IMR-90 (cell line): ENCODE data around the gene SOX30. TPM values are rescaled to one million over a fixed set of nuclear protein-coding genes. Genes with fewer than 3 reads are reported as not detected.

Source experiments
- ATAC-seq: fragments of 200-7000 bp; cut with Tn5 transposase; 2 replicates; pipeline ENCODE4 v1.9.1; 2020; ENCODE audit warnings: low read depth, mild to moderate bottlenecking, moderate library complexity
- BruUV-seq: library from RNA; stranded (reverse); fragments of 400-500 nt; replicated peaks from 2 replicates; lab custom pipeline; 2021; lab: Mats Ljungman, UMichigan
- CTCF ChIA-PET: fragments of 300-600 bp; formaldehyde crosslinking; extraction: SDS; loops from one replicate; lab custom pipeline; 2021; ENCODE audit warnings: antibody characterized with exemption; lab: Yijun Ruan, JAX
- POLR2A ChIA-PET: fragments of 300-600 bp; sonication (Branson Sonifier 250); formaldehyde crosslinking; loops from one replicate; lab custom pipeline; 2022; ENCODE audit warnings: antibody characterized with exemption; ENCODE audit not compliant: unreplicated experiment; lab: Charles Lee
- DNase-seq: peaks from one replicate; pipeline ENCODE4 v3.0.0; 2013
- H2AFZ ChIP-seq: replicated peaks from 2 replicates; pipeline ENCODE3; 2013; ENCODE audit warnings: low read length, mild to moderate bottlenecking; ENCODE audit not compliant: poor library complexity
- H2AK5ac ChIP-seq: 2 replicates; pipeline ENCODE4 v1.6.1; 2013; ENCODE audit warnings: low read depth, low read length, inconsistent platforms
- H2AK9ac ChIP-seq: replicated peaks from 2 replicates; pipeline ENCODE3; 2013; ENCODE audit warnings: mild to moderate bottlenecking, low read depth, low read length, moderate library complexity; ENCODE audit not compliant: poor library complexity
- H2BK120ac ChIP-seq: 2 replicates; pipeline ENCODE4 v1.6.1; 2013; ENCODE audit warnings: low read depth, low read length, inconsistent platforms
- H2BK15ac ChIP-seq: 3 replicates; pipeline ENCODE4 v1.6.1; 2013; ENCODE audit warnings: low read depth, low read length, inconsistent platforms
- H2BK20ac ChIP-seq: 2 replicates; pipeline ENCODE4 v1.6.1; 2013; ENCODE audit warnings: low read depth, mild to moderate bottlenecking, inconsistent platforms, low read length, moderate library complexity
- H2BK5ac ChIP-seq: 2 replicates; pipeline ENCODE4 v1.6.1; 2013; ENCODE audit warnings: mild to moderate bottlenecking, low read depth, low read length, inconsistent platforms; ENCODE audit not compliant: poor library complexity, severe bottlenecking
- H3K14ac ChIP-seq: replicated peaks from 2 replicates; pipeline ENCODE4 v1.6.1; 2013; ENCODE audit warnings: low read depth, low read length, inconsistent platforms
- H3K18ac ChIP-seq: 2 replicates; pipeline ENCODE4 v1.6.1; 2013; ENCODE audit warnings: low read depth, low read length, control low read depth
- H3K23ac ChIP-seq: 2 replicates; pipeline ENCODE4 v1.6.1; 2013; ENCODE audit warnings: low read depth, low read length, inconsistent platforms
- H3K27ac ChIP-seq: 2 replicates; pipeline ENCODE4 v1.5.1; 2013; ENCODE audit warnings: mild to moderate bottlenecking, control low read depth, low read length; ENCODE audit not compliant: insufficient read depth
- H3K27me3 ChIP-seq: 2 replicates; pipeline ENCODE4 v1.6.1; 2013; ENCODE audit warnings: low read length; ENCODE audit not compliant: control insufficient read depth, insufficient read depth
- H3K36me3 ChIP-seq: 2 replicates; pipeline ENCODE4 v1.6.1; 2013; ENCODE audit warnings: low read length, mixed read lengths; ENCODE audit not compliant: control insufficient read depth, insufficient read depth
- H3K4ac ChIP-seq: 2 replicates; pipeline ENCODE4 v1.6.1; 2013; ENCODE audit warnings: low read depth, low read length, inconsistent platforms
- H3K4me1 ChIP-seq: 2 replicates; pipeline ENCODE4 v1.6.1; 2013; ENCODE audit warnings: low read length, mixed read lengths; ENCODE audit not compliant: control insufficient read depth, insufficient read depth
- H3K4me2 ChIP-seq: 2 replicates; pipeline ENCODE4 v1.6.1; 2013; ENCODE audit warnings: low read depth, mild to moderate bottlenecking, control low read depth, low read length, moderate library complexity
- H3K4me3 ChIP-seq: 2 replicates; pipeline ENCODE4 v1.5.1; 2013; ENCODE audit warnings: low read depth, mild to moderate bottlenecking, control low read depth, low read length, moderate library complexity; ENCODE audit not compliant: insufficient read depth
- H3K56ac ChIP-seq: 2 replicates; pipeline ENCODE4 v1.6.1; 2013; ENCODE audit warnings: low read length, inconsistent platforms; ENCODE audit not compliant: insufficient read depth; ENCODE audit errors: extremely low read depth
- H3K79me1 ChIP-seq, 2 experiments: 2 replicates each; pipeline ENCODE4 v1.6.1; 2013; ENCODE audit warnings: low read length in 2 of 2, inconsistent platforms in 1 of 2, low read depth in 1 of 2
- H3K9ac ChIP-seq: 2 replicates; pipeline ENCODE4 v1.6.1; 2013; ENCODE audit warnings: low read depth, low read length, control low read depth
- H3K9me1 ChIP-seq: 2 replicates; pipeline ENCODE4 v1.6.1; 2013; ENCODE audit warnings: low read length, inconsistent platforms; ENCODE audit not compliant: insufficient read depth
- H3K9me3 ChIP-seq: 2 replicates; pipeline ENCODE4 v1.6.1; 2013; ENCODE audit warnings: low read length; ENCODE audit not compliant: control insufficient read depth, insufficient read depth
- H4K20me1 ChIP-seq: 2 replicates; pipeline ENCODE4 v1.6.1; 2013; ENCODE audit warnings: low read length, inconsistent platforms; ENCODE audit not compliant: insufficient read depth
- H4K5ac ChIP-seq: 2 replicates; pipeline ENCODE4 v1.6.1; 2013; ENCODE audit warnings: mild to moderate bottlenecking, low read depth, low read length, control low read depth
- H4K8ac ChIP-seq, 2 experiments: 2 replicates each; pipeline ENCODE4 v1.6.1; 2013; ENCODE audit warnings: low read depth in 2 of 2, low read length in 2 of 2, control low read depth in 1 of 2, inconsistent platforms in 1 of 2
- H4K91ac ChIP-seq: 2 replicates; pipeline ENCODE4 v1.6.1; 2013; ENCODE audit warnings: low read depth, low read length, inconsistent platforms; ENCODE audit not compliant: insufficient read depth
- BHLHE40 ChIP-seq: fragments of 150-350 bp; IDR thresholded peaks from 2 replicates; pipeline ENCODE4 v1.6.1; 2016; ENCODE audit warnings: mild to moderate bottlenecking, low read depth, low read length
- CEBPB ChIP-seq: IDR thresholded peaks from 2 replicates; pipeline ENCODE4 v1.6.1; 2012; ENCODE audit warnings: low read depth, low read length, improper control_type of control experiment
- CHD1 ChIP-seq: IDR thresholded peaks from 2 replicates; pipeline ENCODE4 v1.6.1; 2012; ENCODE audit warnings: low read depth, low read length, improper control_type of control experiment
- MAFK ChIP-seq: IDR thresholded peaks from 2 replicates; pipeline ENCODE4 v1.6.1; 2012; ENCODE audit warnings: low read depth, low read length, improper control_type of control experiment
- MAZ ChIP-seq: IDR thresholded peaks from 2 replicates; pipeline ENCODE4 v1.6.1; 2012; ENCODE audit warnings: low read depth, mild to moderate bottlenecking, low read length, improper control_type of control experiment, moderate library complexity, borderline replicate concordance
- MXI1 ChIP-seq: IDR thresholded peaks from 2 replicates; pipeline ENCODE4 v1.6.1; 2012; ENCODE audit warnings: low read depth, mild to moderate bottlenecking, low read length, moderate library complexity, borderline replicate concordance
- NFE2L2 ChIP-seq: fragments of 150-350 bp; IDR thresholded peaks from 2 replicates; pipeline ENCODE4 v1.6.1; 2016; ENCODE audit warnings: low read depth, mild to moderate bottlenecking, low read length
- RCOR1 ChIP-seq: IDR thresholded peaks from 2 replicates; pipeline ENCODE4 v1.6.1; 2012; ENCODE audit warnings: mild to moderate bottlenecking, low read length, improper control_type of control experiment; ENCODE audit not compliant: insufficient replicate concordance
- SMC3 ChIP-seq: fragments of 150-350 bp; IDR thresholded peaks from 2 replicates; pipeline ENCODE4 v1.6.1; 2016; ENCODE audit warnings: low read depth, mild to moderate bottlenecking, antibody characterized with exemption, low read length, moderate library complexity
- WGBS, 2 experiments: methylation state at CpG; one replicate each; pipeline versions ENCODE4 v1.1.5 to v1.1.7; 2013; ENCODE audit warnings: missing lambda C conversion rate in 2 of 2; ENCODE audit not compliant: insufficient read length in 1 of 2; ENCODE audit errors: extremely low coverage in 2 of 2; 5-methylcytosine and 5-hydroxymethylcytosine counted together
- dilution Hi-C: fragments of 300-500 bp; cut with HindIII; formaldehyde crosslinking; loops from one replicate; pipeline ENCODE4 v1.14.3; 2018; ENCODE audit warnings: low sequenced_read_pairs; ENCODE audit not compliant: unreplicated experiment
- in situ Hi-C: fragments of 300-500 bp; cut with MboI; formaldehyde crosslinking; loops from 3 replicates; pipeline ENCODE4 v1.14.3; 2019; ENCODE audit warnings: low sequenced_read_pairs, inconsistent platforms, mixed read lengths
- intact Hi-C: fragments of 100-400 bp; cut with micrococcal nuclease; formaldehyde crosslinking; loops from 2 replicates; pipeline ENCODE4 v1.10.0; 2022
- polyA plus RNA-seq, 3 experiments: library from polyadenylated mRNA; depleted of rRNA; stranded (reverse); fragments of >200 nt; gene quantifications; 2 replicates each; pipeline ENCODE4 v1.2.3, GENCODE V29; 2012; ENCODE audit warnings: low replicate concordance in 1 of 3
- total RNA-seq: library from RNA; depleted of rRNA; stranded (reverse); fragments of >200 nt; gene quantifications from 2 replicates; pipeline ENCODE4 v1.2.3, GENCODE V29; 2012
- TF ChIP-seq, protein P1 (sequence below): fragments of 150-350 bp; IDR thresholded peaks from 2 replicates; pipeline ENCODE4 v1.6.1; 2017; ENCODE audit warnings: mild to moderate bottlenecking, antibody characterized with exemption, low read length, low read depth
- TF ChIP-seq, protein P2 (sequence below): fragments of 150-350 bp; IDR thresholded peaks from 2 replicates; pipeline ENCODE4 v1.6.1; 2016; ENCODE audit warnings: low read depth, mild to moderate bottlenecking, low read length, moderate library complexity, borderline replicate concordance

SOX30 gene
- total and polyA plus RNA-seq, 2 of the 4 experiments (the other 2 are of a cell fraction), result not detected

DNA sequence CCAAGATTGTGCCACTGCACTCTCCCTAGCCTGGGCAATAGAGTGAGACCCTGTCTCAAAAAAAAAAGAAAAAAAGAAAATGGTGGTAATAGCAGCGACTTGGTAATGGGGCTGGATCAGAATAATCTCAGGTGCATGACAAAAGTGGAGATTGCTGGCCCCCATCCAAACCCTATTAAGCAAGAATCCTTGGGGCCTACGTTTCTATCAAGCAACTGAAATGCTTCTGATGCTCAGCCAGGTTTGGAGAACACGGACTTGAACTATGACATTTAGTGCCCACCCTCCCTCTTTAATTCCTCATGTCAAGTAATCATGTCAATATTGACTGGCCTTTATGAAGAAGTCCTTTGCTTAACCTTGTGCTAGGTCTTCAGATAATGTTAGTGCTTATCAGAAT is 25.7 kb upstream of the SOX30 start:
- Histone ChIP-seq H4K91ac (no peak overlapping the region), H2BK15ac (no peak overlapping the region), H3K4ac (no peak overlapping the region), H3K9me3 (no peaks in the 10 kb centered on the region), H3K36me3 (no peaks in the 10 kb centered on the region), H4K5ac (no peak overlapping the region), H3K56ac (no peak overlapping the region), H2AK5ac (no peak overlapping the region), H4K8ac (no peak overlapping the region), H3K4me2 (no peak overlapping the region), H3K14ac (no peak overlapping the region), H3K9ac (no peak overlapping the region), H2BK120ac (no peak overlapping the region), H3K9me1 (no peaks in the 10 kb centered on the region), H2BK5ac (no peak overlapping the region), H3K27me3 (no peaks in the 10 kb centered on the region), H4K20me1 (no peaks in the 10 kb centered on the region), H3K27ac (no peak overlapping the region), H3K18ac (no peak overlapping the region), H3K79me1 (no peaks in the 10 kb centered on the region), H3K4me3 (no peak overlapping the region), H2BK20ac (no peak overlapping the region), H2AK9ac (no peak overlapping the region), H2AFZ (no peak overlapping the region), H3K4me1 (no peaks in the 10 kb centered on the region), H3K23ac (no peak overlapping the region)
- ChIA-PET POLR2A (no interaction called here), CTCF (no interaction called here)
- intact Hi-C loops, result no loop called here
- ATAC-seq (no peak), DNase-seq (no peak)
- no TSS peak for BruUV-seq
- no peak for TF ChIP-seq MAFK
- no peak for TF ChIP-seq CHD1
- TF ChIP-seq, protein P1, sequence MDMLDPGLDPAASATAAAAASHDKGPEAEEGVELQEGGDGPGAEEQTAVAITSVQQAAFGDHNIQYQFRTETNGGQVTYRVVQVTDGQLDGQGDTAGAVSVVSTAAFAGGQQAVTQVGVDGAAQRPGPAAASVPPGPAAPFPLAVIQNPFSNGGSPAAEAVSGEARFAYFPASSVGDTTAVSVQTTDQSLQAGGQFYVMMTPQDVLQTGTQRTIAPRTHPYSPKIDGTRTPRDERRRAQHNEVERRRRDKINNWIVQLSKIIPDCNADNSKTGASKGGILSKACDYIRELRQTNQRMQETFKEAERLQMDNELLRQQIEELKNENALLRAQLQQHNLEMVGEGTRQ, result no peak
- TF ChIP-seq, protein P2, sequence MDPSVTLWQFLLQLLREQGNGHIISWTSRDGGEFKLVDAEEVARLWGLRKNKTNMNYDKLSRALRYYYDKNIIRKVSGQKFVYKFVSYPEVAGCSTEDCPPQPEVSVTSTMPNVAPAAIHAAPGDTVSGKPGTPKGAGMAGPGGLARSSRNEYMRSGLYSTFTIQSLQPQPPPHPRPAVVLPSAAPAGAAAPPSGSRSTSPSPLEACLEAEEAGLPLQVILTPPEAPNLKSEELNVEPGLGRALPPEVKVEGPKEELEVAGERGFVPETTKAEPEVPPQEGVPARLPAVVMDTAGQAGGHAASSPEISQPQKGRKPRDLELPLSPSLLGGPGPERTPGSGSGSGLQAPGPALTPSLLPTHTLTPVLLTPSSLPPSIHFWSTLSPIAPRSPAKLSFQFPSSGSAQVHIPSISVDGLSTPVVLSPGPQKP, result no peak
- TF ChIP-seq MXI1, result no peak
- no peak for TF ChIP-seq SMC3
- TF ChIP-seq NFE2L2, result no peak
- TF ChIP-seq BHLHE40, result no peak
- no peak for TF ChIP-seq CEBPB
- no peak for TF ChIP-seq RCOR1
- TF ChIP-seq MAZ, result no peak
- dilution Hi-C loops, result no loop called here
- no CpG with 5 or more reads among the region's 3 CpGs for WGBS, 2 experiments
- in situ Hi-C loops, result no loop called here
